ENCODE data around the gene SH3BGRL3. TPM values are rescaled to one million over a fixed set of nuclear protein-coding genes. Genes with fewer than 3 reads are reported as not detected.
A peak's percentile ranks its signal among the peaks of the same experiment; 100 is the strongest.

Gene SH3BGRL3
- total and polyA plus RNA-seq, 2 of the 13 experiments (the other 11 are each of a cell fraction or from before 2014, with no cell fraction given) = 11.4 to 12.2 TPM

GRCh38 chr1:26306290-26307229 is 26.7 kb downstream of the SH3BGRL3 start, which contains the start of gene UBXN11 (continued):
- TF ChIP-seq KIAA2018 (CRISPR knock-in tag; IDR thresholded peaks at IDR 0.05; ENCODE audit: borderline replicate concordance) (no peak), NFYB (CRISPR knock-in tag; IDR thresholded peaks at IDR 0.05) (peak; percentile 93), MAFG (CRISPR knock-in tag; IDR thresholded peaks at IDR 0.05) (no peak), SAP130 (CRISPR knock-in tag; IDR thresholded peaks at IDR 0.05; ENCODE audit: low read depth) (peak; percentile 99), CCAR2 (optimal IDR thresholded peaks at IDR 0.05; ENCODE audit: low read depth, low read length) (no peak), ZNF17 (CRISPR knock-in tag; IDR thresholded peaks at IDR 0.05) (no peak), PCBP1 (IDR thresholded peaks at IDR 0.05; ENCODE audit: borderline replicate concordance, low read depth, low read length) (no peak), ZNF639 (CRISPR knock-in tag; conservative IDR thresholded peaks at IDR 0.05) (no peak), ZNF274 (CRISPR knock-in tag; IDR thresholded peaks at IDR 0.05) (no peak), NFIB (CRISPR knock-in tag; IDR thresholded peaks at IDR 0.05; ENCODE audit: borderline replicate concordance) (no peak), ZNF160 (CRISPR knock-in tag; IDR thresholded peaks at IDR 0.05) (no peak), DPF2 (CRISPR knock-in tag; IDR thresholded peaks at IDR 0.05; ENCODE audit: borderline replicate concordance, low read depth) (no peak), ZNF501 (CRISPR knock-in tag; IDR thresholded peaks at IDR 0.05) (no peak), POGZ (CRISPR knock-in tag; IDR thresholded peaks at IDR 0.05) (peak; percentile 54; the same call in 1 of the 2 replicates), NR0B2 (CRISPR knock-in tag; IDR thresholded peaks at IDR 0.05) (peak; percentile 74; the same call in 1 of the 2 replicates), TAF15 (IDR thresholded peaks at IDR 0.05; ENCODE audit: low read depth, low read length, poor library complexity, severe bottlenecking) (no peak), ELK4 (CRISPR knock-in tag; IDR thresholded peaks at IDR 0.05; ENCODE audit: borderline replicate concordance) (no peak)
